ENCODE data around the gene LRRC32. TPM values are rescaled to one million over a fixed set of nuclear protein-coding genes. Genes with fewer than 3 reads are reported as not detected.

Gene LRRC32
- total RNA-seq, 4 donors from 2014 or later = 19.1 to 87.5 (median 45.3) TPM

- H3K36me3 ChIP-seq = peaks cover 0 to 64% (median 27%) of the 10 kb centered on the region in 4 donors
- 92% methylated on average over 14 of the region's 14 CpGs for WGBS
- TF ChIP-seq POLR2A (IDR thresholded peaks at IDR 0.05; ENCODE audit: low read depth) (no peak), CTCF (IDR thresholded peaks at IDR 0.05) (no peak), POLR2AphosphoS5 (IDR thresholded peaks at IDR 0.05) (no peak), EP300 (IDR thresholded peaks at IDR 0.05) (no peak)
Observed at GRCh38 chr11:76657187-76658170, 13.1 kb downstream of the LRRC32 start.

GRCh38 chr11:76656571-76657081, 13.9 kb downstream of the LRRC32 start:
- TF ChIP-seq EP300 (IDR thresholded peaks at IDR 0.05) (no peak), CTCF (IDR thresholded peaks at IDR 0.05) (no peak), POLR2AphosphoS5 (IDR thresholded peaks at IDR 0.05) (no peak), POLR2A (IDR thresholded peaks at IDR 0.05; ENCODE audit: low read depth) (no peak)
- H3K9me3 ChIP-seq = no peaks in the 10 kb centered on the region
- no peak for DNase-seq (ENCODE audit: extremely low spot score)
- H3K4me3 ChIP-seq = no peak overlapping the region
- H3K27ac ChIP-seq (replicated peaks in 1 of 4) = peak overlapping the region in 3 of 4 donors; percentile 14 to 74 (median 44)
- peaks cover 0 to 58% (median 27%) of the 10 kb centered on the region in 4 donors for H3K36me3 ChIP-seq
- intact Hi-C loops (cut with DNase I) = no loop called here
- WGBS = 70% methylated on average over 7 of the region's 7 CpGs
- H3K27me3 ChIP-seq = no peaks in the 10 kb centered on the region
- peaks cover 41 to 58% (median 52%) of the 10 kb centered on the region in 4 donors for H3K4me1 ChIP-seq

More at GRCh38 chr11:76657187-76658170, 13.1 kb downstream of the LRRC32 start:
- H3K4me1 ChIP-seq = peaks cover 41 to 58% (median 52%) of the 10 kb centered on the region in 4 donors
- intact Hi-C loops (cut with DNase I) = no loop called here
- no peak overlapping the region for H3K4me3 ChIP-seq
- no peaks in the 10 kb centered on the region for H3K27me3 ChIP-seq
- peak overlapping the region in 3 of 4 donors; percentile 14 to 74 (median 44) for H3K27ac ChIP-seq (replicated peaks in 1 of 4)
- DNase-seq (ENCODE audit: extremely low spot score) = no peak
- no peaks in the 10 kb centered on the region for H3K9me3 ChIP-seq

- no peak for DNase-seq (ENCODE audit: extremely low spot score)
- TF ChIP-seq POLR2A (IDR thresholded peaks at IDR 0.05; ENCODE audit: low read depth) (no peak), POLR2AphosphoS5 (IDR thresholded peaks at IDR 0.05) (no peak), CTCF (IDR thresholded peaks at IDR 0.05) (no peak), EP300 (IDR thresholded peaks at IDR 0.05) (no peak)
- 66% methylated on average over 5 of the region's 8 CpGs for WGBS
- Histone ChIP-seq H3K9me3 (no peaks in the 10 kb centered on the region), H3K27ac (replicated peaks in 1 of 4) (peak overlapping the region in 3 of 4 donors; percentile 67 to 74 (median 69)), H3K4me3 (no peak overlapping the region), H3K27me3 (no peaks in the 10 kb centered on the region), H3K4me1 (peaks cover 41 to 58% (median 52%) of the 10 kb centered on the region in 4 donors), H3K36me3 (peaks cover 0 to 53% (median 24%) of the 10 kb centered on the region in 4 donors)
- intact Hi-C loops (cut with DNase I) = no loop called here
Observed at GRCh38 chr11:76656050-76656531, 14.5 kb downstream of the LRRC32 start.

- Histone ChIP-seq H3K36me3 (peaks cover 0 to 48% (median 19%) of the 10 kb centered on the region in 4 donors), H3K9me3 (no peaks in the 10 kb centered on the region), H3K4me3 (no peak overlapping the region), H3K27ac (replicated peaks in 1 of 4) (peak overlapping the region; percentile 66 to 74 (median 68)), H3K27me3 (no peaks in the 10 kb centered on the region), H3K4me1 (peaks cover 41 to 58% (median 53%) of the 10 kb centered on the region in 4 donors)
- 60% methylated on average over 9 of the region's 15 CpGs for WGBS
- DNase-seq (ENCODE audit: extremely low spot score) = no peak
- intact Hi-C loops (cut with DNase I) = no loop called here
- TF ChIP-seq EP300 (IDR thresholded peaks at IDR 0.05) (no peak), POLR2A (IDR thresholded peaks at IDR 0.05; ENCODE audit: low read depth) (no peak), POLR2AphosphoS5 (IDR thresholded peaks at IDR 0.05) (no peak), CTCF (IDR thresholded peaks at IDR 0.05) (no peak)
Observed at GRCh38 chr11:76655501-76656049, 15.0 kb downstream of the LRRC32 start.
